ENCODE results near the gene LYRM1. TPM values are rescaled to one million over a fixed set of nuclear protein-coding genes. Genes with fewer than 3 reads are reported as not detected.
A peak's percentile ranks its signal among the peaks of the same experiment; 100 is the strongest.

Gene LYRM1
- polyA plus RNA-seq, 1 of the 3 experiments (the other 2 are of a cell fraction), result 18.1 TPM

- H3K79me2 ChIP-seq (ENCODE audit: insufficient read depth), result no peaks in the 10 kb centered on the region
- H3K27me3 ChIP-seq (ENCODE audit: insufficient read depth), result no peaks in the 10 kb centered on the region
- H3K9ac ChIP-seq, result no peak overlapping the region
- 94% methylated on average over 1 of the region's 1 CpG for WGBS (ENCODE audit: low lambda C conversion rate)
- no peaks in the 10 kb centered on the region for H3K9me3 ChIP-seq
- ChIA-PET CTCF (no interaction called here), POLR2A (no interaction called here)
- H2AFZ ChIP-seq (ENCODE audit: low read depth), result 0 out of 2 replicates have a peak overlapping the region, but pooled peaks have one; percentile 33
- H3K4me3 ChIP-seq (ENCODE audit: low read depth in 2 of 2, low read length in 1 of 2), result no peak overlapping the region
- no peaks in the 10 kb centered on the region for H3K36me3 ChIP-seq (replicated peaks in 1 of 2; ENCODE audit: control insufficient read depth in 1 of 2, insufficient read depth in 2 of 2, low read length in 1 of 2)
- TF ChIP-seq NRF1 (IDR thresholded peaks at IDR 0.05; ENCODE audit: low read depth, low read length) (no peak), REST (IDR thresholded peaks at IDR 0.05; ENCODE audit: low read depth, low read length) (no peak), CTCF (IDR thresholded peaks at IDR 0.05) (no peak)
- H3K9me2 ChIP-seq, result no peaks in the 10 kb centered on the region
- H4K20me1 ChIP-seq (ENCODE audit: insufficient read depth), result no peaks in the 10 kb centered on the region
- no peak overlapping the region for H3K4me2 ChIP-seq
- H3K27ac ChIP-seq (ENCODE audit: low read depth in 2 of 2, low read length in 1 of 2), result no peak overlapping the region
- DNase-seq, result no peak
- no peaks in the 10 kb centered on the region for H3K4me1 ChIP-seq (ENCODE audit: control insufficient read depth in 1 of 2, insufficient read depth in 2 of 2, low read depth in 1 of 2, low read length in 1 of 2)
- no peaks in the 10 kb centered on the region for H3F3A ChIP-seq (replicated peaks; ENCODE audit: insufficient read depth)
Measured at GRCh38 chr16:20930365-20930690, 29.8 kb downstream of the LYRM1 start.

- no peaks in the 10 kb centered on the region for H3K4me1 ChIP-seq (ENCODE audit: control insufficient read depth in 1 of 2, insufficient read depth in 2 of 2, low read depth in 1 of 2, low read length in 1 of 2)
- no peak overlapping the region for H2AFZ ChIP-seq (ENCODE audit: low read depth)
- no peak for DNase-seq
- no peaks in the 10 kb centered on the region for H3K36me3 ChIP-seq (replicated peaks in 1 of 2; ENCODE audit: control insufficient read depth in 1 of 2, insufficient read depth in 2 of 2, low read length in 1 of 2)
- no peaks in the 10 kb centered on the region for H3K27me3 ChIP-seq (ENCODE audit: insufficient read depth)
- H3K9me2 ChIP-seq, result no peaks in the 10 kb centered on the region
- WGBS (ENCODE audit: low lambda C conversion rate), result 86% methylated on average over 5 of the region's 5 CpGs
- no peak for TF ChIP-seq REST (IDR thresholded peaks at IDR 0.05; ENCODE audit: low read depth, low read length)
- TF ChIP-seq JUND (IDR thresholded peaks at IDR 0.05), result no peak
- peak; percentile 35; the same call in 1 of the 2 replicates for TF ChIP-seq TCF12 (IDR thresholded peaks at IDR 0.05)
- CTCF ChIA-PET, result no interaction called here
- H3K27ac ChIP-seq (ENCODE audit: low read depth in 2 of 2, low read length in 1 of 2), result peak overlapping the region in 1 of 2 experiments; percentile 22; a peak in 1 of 4 replicates
- no peak overlapping the region for H3K4me3 ChIP-seq (ENCODE audit: low read depth in 2 of 2, low read length in 1 of 2)
- POLR2A ChIA-PET, result no interaction called here
- H3K4me2 ChIP-seq, result no peak overlapping the region
- H3K9me3 ChIP-seq, result no peaks in the 10 kb centered on the region
- no peaks in the 10 kb centered on the region for H3K79me2 ChIP-seq (ENCODE audit: insufficient read depth)
- H3K9ac ChIP-seq, result no peak overlapping the region
- no peaks in the 10 kb centered on the region for H4K20me1 ChIP-seq (ENCODE audit: insufficient read depth)
- no peaks in the 10 kb centered on the region for H3F3A ChIP-seq (replicated peaks; ENCODE audit: insufficient read depth)
Measured at GRCh38 chr16:20931066-20931600, 30.6 kb downstream of the LYRM1 start.
